Skeletal muscle satellite cell (primary cell): ENCODE measurements around the gene TYR. TPM values are rescaled to one million over a fixed set of nuclear protein-coding genes. Genes with fewer than 3 reads are reported as not detected.

ENCODE experiments used
- H3K27me3 ChIP-seq: 2 replicates; pipeline ENCODE4 v1.7.0; 2013; ENCODE audit warnings: low read length; ENCODE audit not compliant: control insufficient read depth, insufficient read depth
- H3K36me3 ChIP-seq: 2 replicates; pipeline ENCODE4 v1.7.0; 2013; ENCODE audit warnings: mild to moderate bottlenecking, control low read depth, low read length; ENCODE audit not compliant: insufficient read depth
- H3K4me1 ChIP-seq: 2 replicates; pipeline ENCODE4 v1.7.0; 2013; ENCODE audit warnings: low read length; ENCODE audit not compliant: control insufficient read depth, insufficient read depth
- H3K4me2 ChIP-seq: 2 replicates; pipeline ENCODE4 v1.7.0; 2013; ENCODE audit warnings: mild to moderate bottlenecking, low read length
- H3K4me3 ChIP-seq: 2 replicates; pipeline ENCODE4 v1.7.0; 2013; ENCODE audit warnings: low read length
- H3K9ac ChIP-seq: 2 replicates; pipeline ENCODE4 v1.7.0; 2013; ENCODE audit warnings: mild to moderate bottlenecking, low read depth, low read length, moderate library complexity
- H3K9me3 ChIP-seq: replicated peaks from 2 replicates; pipeline ENCODE4 v1.7.0; 2013; ENCODE audit warnings: mild to moderate bottlenecking, control low read depth, low read length
- total RNA-seq: library from RNA; depleted of rRNA; stranded (reverse); fragments of >200 nt; gene quantifications from 2 replicates; pipeline ENCODE4 v1.2.3, GENCODE V29; 2012; rRNA removed

Gene TYR
- total RNA-seq = under 0.01 TPM in 2 replicates

DNA sequence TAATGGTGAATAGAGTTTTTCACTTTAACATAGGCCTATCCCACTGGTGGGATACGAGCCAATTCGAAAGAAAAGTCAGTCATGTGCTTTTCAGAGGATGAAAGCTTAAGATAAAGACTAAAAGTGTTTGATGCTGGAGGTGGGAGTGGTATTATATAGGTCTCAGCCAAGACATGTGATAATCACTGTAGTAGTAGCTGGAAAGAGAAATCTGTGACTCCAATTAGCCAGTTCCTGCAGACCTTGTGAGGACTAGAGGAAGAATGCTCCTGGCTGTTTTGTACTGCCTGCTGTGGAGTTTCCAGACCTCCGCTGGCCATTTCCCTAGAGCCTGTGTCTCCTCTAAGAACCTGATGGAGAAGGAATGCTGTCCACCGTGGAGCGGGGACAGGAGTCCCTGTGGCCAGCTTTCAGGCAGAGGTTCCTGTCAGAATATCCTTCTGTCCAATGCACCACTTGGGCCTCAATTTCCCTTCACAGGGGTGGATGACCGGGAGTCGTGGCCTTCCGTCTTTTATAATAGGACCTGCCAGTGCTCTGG is at the start of gene TYR:
Gene TYR, plus strand, starts transcription at position 185 of the 541 bp plus-strand sequence. Its CDS starts 79 bp downstream, at position 264.
- Histone ChIP-seq H3K4me1 (peaks cover 2% of the 10 kb centered on the region), H3K9me3 (no peaks in the 10 kb centered on the region), H3K9ac (no peak within 1 kb of the TSS), H3K36me3 (no peaks in the 10 kb centered on the region), H3K4me3 (no peak within 1 kb of the TSS), H3K4me2 (no peak within 1 kb of the TSS), H3K27me3 (no peaks in the 10 kb centered on the region)

DNA sequence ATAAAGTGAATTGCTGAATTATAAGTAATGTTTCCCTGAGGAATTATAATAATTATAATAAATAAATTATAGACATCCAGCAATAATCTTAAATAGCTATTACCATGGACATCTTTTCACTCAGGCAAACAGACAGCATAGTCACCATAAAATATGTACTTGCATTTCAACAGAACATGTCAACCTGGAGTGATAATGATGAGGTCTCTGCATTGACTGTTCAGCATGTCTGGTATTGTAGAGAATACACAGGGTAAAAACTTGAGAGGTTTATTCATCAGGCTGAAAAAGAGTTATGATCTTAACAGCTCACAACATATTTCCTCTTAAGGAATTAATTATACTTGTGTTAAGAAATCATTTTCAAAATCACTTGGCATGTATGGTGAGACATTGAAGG is 41.1 kb upstream of the TYR start:
- H3K36me3 ChIP-seq = no peaks in the 10 kb centered on the region
- H3K4me2 ChIP-seq = no peak overlapping the region
- H3K27me3 ChIP-seq = no peaks in the 10 kb centered on the region
- no peak overlapping the region for H3K4me3 ChIP-seq
- H3K9me3 ChIP-seq = no peaks in the 10 kb centered on the region
- H3K9ac ChIP-seq = no peak overlapping the region
- H3K4me1 ChIP-seq = no peaks in the 10 kb centered on the region

DNA sequence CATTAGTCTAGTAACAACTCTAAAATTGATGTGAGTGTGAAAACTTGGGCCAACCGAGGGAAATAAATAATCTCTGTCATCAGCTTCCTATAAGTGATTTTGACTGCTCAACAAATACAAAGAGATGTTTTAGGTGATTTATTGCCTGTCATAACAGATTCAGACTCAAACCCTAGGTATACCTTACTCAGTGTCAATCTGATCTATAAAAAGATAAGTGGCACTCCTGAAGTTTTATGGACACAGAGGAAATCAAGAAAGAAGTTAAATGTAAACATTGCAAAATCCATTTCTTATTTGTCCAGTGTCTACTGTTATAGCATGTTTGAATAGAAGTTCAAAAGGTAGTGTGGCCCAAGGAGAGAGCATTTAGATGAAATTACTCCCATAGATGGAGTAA is 30.4 kb upstream of the TYR start:
- no peaks in the 10 kb centered on the region for H3K4me1 ChIP-seq
- H3K4me3 ChIP-seq = no peak overlapping the region
- no peak overlapping the region for H3K9ac ChIP-seq
- no peaks in the 10 kb centered on the region for H3K36me3 ChIP-seq
- no peak overlapping the region for H3K4me2 ChIP-seq
- H3K9me3 ChIP-seq = no peaks in the 10 kb centered on the region
- H3K27me3 ChIP-seq = no peaks in the 10 kb centered on the region

DNA sequence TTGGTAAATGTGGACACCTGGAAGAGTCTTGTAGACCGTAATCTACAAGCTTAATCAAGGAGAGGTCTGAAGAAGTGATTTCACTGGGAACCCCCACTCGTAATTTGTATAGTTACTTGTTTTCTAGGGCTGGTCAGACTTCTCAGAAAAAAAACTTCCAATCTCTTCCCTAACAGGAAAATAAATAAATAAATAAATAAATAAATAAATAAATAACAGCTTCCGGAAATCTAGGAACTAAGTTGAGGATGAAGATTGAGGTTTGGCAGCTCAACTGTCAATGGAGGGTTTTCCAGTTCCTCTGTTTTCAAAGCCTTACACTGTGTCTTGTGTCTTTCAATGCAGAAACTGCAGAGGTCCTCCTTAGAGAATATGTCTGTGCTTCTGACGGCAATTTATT is 17.7 kb upstream of the TYR start:
- no peak overlapping the region for H3K4me3 ChIP-seq
- no peak overlapping the region for H3K4me2 ChIP-seq
- H3K9me3 ChIP-seq = no peaks in the 10 kb centered on the region
- H3K4me1 ChIP-seq = no peaks in the 10 kb centered on the region
- H3K36me3 ChIP-seq = no peaks in the 10 kb centered on the region
- H3K27me3 ChIP-seq = no peaks in the 10 kb centered on the region
- H3K9ac ChIP-seq = no peak overlapping the region

DNA sequence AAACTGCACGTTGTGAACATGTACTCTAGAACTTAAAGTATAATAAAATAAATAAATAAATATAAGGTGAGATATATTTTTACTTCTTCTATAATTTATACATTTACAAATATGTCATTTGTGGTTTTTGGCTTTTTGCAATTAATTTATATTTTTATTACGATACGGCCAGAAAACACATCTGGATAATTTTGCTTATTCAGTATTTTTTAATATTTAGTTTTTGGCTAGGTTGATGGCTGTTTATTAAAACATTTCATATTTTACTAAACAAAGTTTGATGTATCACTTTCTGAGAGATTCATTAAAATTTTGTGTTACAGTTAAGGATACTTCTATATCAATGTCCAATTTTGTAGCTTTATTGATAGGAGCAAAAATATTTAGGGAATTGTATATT is 15.7 kb upstream of the TYR start:
- no peak overlapping the region for H3K9ac ChIP-seq
- H3K4me2 ChIP-seq = no peak overlapping the region
- H3K27me3 ChIP-seq = no peaks in the 10 kb centered on the region
- no peak overlapping the region for H3K4me3 ChIP-seq
- H3K9me3 ChIP-seq = no peaks in the 10 kb centered on the region
- no peaks in the 10 kb centered on the region for H3K36me3 ChIP-seq
- no peaks in the 10 kb centered on the region for H3K4me1 ChIP-seq

DNA sequence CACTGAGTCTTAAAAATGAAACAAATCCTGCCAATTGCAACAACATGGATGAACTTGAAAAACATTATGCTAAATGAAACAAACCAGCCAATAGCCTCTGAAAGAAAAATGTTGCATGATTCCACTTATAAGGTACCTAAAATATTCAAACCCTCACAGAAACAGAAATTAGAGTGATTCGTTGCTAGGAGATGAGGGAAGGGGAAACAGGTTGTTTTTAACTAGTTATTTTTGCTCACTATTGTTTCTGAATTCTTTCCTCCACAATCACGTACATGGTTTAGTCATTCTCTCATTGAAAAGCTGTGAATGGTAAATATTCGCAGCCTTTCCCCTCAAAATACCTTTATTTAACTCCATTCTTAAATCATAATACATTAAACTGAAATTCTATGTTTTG is 14.0 kb upstream of the TYR start:
- H3K4me3 ChIP-seq = no peak overlapping the region
- no peaks in the 10 kb centered on the region for H3K27me3 ChIP-seq
- no peaks in the 10 kb centered on the region for H3K4me1 ChIP-seq
- no peaks in the 10 kb centered on the region for H3K36me3 ChIP-seq
- H3K9ac ChIP-seq = no peak overlapping the region
- H3K9me3 ChIP-seq = no peaks in the 10 kb centered on the region
- no peak overlapping the region for H3K4me2 ChIP-seq

DNA sequence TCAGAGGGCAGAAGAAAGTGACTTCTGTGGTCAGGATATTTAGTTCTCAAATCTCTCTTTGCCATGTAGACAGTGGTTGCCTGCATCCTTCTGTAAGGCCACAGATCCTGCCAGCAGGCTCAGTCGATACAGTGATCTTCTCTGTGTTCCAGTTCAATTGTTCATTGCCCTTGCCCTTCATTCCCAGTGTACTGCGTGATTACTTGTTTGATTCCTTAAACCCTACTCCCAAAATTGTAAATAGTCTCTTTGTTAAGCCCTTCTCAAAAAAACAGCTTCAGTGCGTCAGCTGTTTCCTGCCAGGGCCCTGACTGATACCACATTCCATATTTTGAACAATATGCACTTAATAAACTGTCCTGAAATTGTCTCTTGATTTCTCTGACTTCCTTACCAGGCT is 9.3 kb upstream of the TYR start:
- Histone ChIP-seq H3K9me3 (no peaks in the 10 kb centered on the region), H3K9ac (no peak overlapping the region), H3K27me3 (no peaks in the 10 kb centered on the region), H3K4me3 (no peak overlapping the region), H3K4me2 (no peak overlapping the region), H3K36me3 (no peaks in the 10 kb centered on the region), H3K4me1 (no peaks in the 10 kb centered on the region)

DNA sequence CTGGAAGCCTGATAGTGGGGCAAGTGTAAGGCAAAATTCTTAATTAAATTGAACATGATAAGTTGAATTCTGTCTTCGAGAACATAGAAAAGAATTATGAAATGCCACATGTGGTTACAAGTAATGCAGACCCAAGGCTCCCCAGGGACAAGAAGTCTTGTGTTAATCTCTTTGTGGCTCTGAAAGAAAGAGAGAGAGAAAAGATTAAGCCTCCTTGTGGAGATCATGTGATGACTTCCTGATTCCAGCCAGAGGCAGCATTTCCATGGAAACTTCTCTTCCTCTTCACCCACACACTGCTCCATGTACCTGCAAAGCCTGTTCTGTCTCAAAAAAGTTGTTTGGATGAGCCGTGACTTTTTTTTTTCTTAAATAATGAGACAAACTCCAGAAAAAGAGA is 1.9 kb upstream of the TYR start:
- Histone ChIP-seq H3K27me3 (no peaks in the 10 kb centered on the region), H3K9me3 (no peaks in the 10 kb centered on the region), H3K4me2 (no peak overlapping the region), H3K4me1 (no peaks in the 10 kb centered on the region), H3K36me3 (no peaks in the 10 kb centered on the region), H3K9ac (no peak overlapping the region), H3K4me3 (no peak overlapping the region)

DNA sequence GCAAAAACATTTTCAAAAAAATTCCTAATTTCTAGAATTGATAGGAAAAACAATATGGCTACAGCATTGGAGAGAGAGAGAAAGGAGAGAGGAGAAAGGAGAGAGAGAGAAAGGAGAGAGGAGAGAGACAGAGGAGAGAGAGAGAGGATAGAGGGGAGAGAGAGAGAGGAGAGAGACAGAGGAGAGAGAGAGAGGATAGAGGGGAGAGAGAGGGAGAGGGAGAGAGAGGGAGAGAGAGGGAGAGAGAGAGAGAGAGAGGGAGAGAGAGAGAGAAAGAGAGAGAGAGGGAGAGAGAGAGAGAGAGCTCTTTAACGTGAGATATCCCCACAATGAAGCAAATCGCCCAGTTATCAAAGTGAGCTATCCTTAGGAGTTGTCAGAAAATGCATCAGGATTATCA is 737 bp upstream of the TYR start:
- Histone ChIP-seq H3K4me3 (no peak overlapping the region), H3K4me1 (no peaks in the 10 kb centered on the region), H3K4me2 (no peak overlapping the region), H3K9me3 (no peaks in the 10 kb centered on the region), H3K36me3 (no peaks in the 10 kb centered on the region), H3K9ac (no peak overlapping the region), H3K27me3 (no peaks in the 10 kb centered on the region)

DNA sequence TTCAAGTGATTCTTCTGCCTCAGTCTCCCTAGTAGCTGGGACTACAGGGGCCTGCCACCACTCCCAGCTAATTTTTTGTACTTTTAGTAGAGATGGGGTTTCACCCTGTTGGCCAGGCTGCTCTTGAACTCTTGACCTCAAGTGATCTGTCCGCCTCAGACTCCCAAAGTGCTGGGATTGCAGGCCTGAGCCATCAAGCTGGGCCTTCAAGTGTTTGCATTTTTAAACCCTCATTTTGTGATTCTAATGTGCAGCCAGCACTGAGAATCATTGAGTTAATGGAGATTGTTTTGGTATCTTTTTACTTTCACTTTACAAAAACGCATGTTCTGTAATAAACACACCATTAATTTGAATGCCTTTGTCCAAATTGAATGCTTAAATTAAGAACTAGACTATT is 3.4 kb downstream of the TYR start:
- no peaks in the 10 kb centered on the region for H3K9me3 ChIP-seq
- no peaks in the 10 kb centered on the region for H3K27me3 ChIP-seq
- H3K4me2 ChIP-seq = no peak overlapping the region
- H3K4me1 ChIP-seq = peaks cover 19% of the 10 kb centered on the region
- H3K9ac ChIP-seq = no peak overlapping the region
- H3K4me3 ChIP-seq = no peak overlapping the region
- H3K36me3 ChIP-seq = no peaks in the 10 kb centered on the region

DNA sequence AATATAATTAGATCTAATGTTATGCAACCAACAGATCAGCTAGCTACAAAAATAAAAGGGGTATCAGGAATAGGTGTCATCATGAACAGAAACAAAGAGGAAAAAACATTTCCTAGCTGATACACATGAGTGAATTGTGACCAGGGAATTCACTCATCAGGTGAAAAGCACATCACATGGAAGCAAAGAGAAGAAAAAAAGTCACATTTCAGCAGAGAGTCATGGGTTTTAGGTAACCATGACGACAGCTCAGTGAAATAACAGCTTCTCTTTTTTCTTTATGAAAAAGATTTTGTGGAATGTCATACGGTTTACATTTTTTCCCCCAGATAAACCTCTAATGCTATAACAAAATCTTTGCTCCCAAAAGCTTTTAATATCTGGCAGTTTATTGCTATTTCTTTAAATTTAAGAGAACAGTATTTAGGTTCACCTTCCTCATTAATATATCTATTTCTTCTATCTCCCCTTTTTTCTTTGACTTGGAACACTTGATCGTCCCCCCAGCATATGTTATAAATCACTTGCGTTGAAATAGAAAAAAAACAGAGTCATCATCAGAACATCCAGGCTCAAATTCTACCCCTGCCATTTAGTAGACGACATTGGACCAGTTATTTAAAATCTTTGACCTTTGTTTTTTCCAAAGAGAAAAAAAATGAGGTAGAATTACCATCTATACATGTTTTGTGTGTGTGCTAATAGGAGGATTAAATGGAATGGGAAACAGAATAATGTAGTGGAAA is 5.3 kb downstream of the TYR start:
- H3K27me3 ChIP-seq = no peaks in the 10 kb centered on the region
- no peaks in the 10 kb centered on the region for H3K36me3 ChIP-seq
- H3K4me2 ChIP-seq = no peak overlapping the region
- no peak overlapping the region for H3K4me3 ChIP-seq
- no peak overlapping the region for H3K9ac ChIP-seq
- H3K9me3 ChIP-seq = no peaks in the 10 kb centered on the region
- peaks cover 19% of the 10 kb centered on the region for H3K4me1 ChIP-seq

DNA sequence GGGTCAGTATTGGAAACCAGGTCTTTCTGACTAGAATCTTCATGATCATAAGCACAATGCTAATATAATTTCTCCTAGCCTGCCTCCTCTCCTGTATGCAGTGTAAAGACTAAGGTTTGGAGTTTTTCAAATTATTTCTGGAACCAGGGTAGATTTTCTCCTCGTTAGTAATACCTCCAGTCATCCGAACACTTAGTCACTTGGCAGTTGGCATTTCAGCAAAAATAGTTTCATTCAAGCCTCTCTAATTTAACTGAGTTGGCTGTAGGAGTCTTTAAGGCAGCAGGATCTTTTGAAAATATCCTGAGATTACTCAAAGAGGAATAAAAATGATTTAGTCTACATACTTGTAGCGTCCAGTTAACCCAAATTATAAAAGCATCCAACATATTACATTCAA is 6.3 kb downstream of the TYR start:
- no peak overlapping the region for H3K9ac ChIP-seq
- H3K27me3 ChIP-seq = no peaks in the 10 kb centered on the region
- H3K9me3 ChIP-seq = no peaks in the 10 kb centered on the region
- no peak overlapping the region for H3K4me3 ChIP-seq
- peaks cover 19% of the 10 kb centered on the region for H3K4me1 ChIP-seq
- no peaks in the 10 kb centered on the region for H3K36me3 ChIP-seq
- H3K4me2 ChIP-seq = no peak overlapping the region
